ENCODE measurements around the gene KISS1. TPM values are rescaled to one million over a fixed set of nuclear protein-coding genes. Genes with fewer than 3 reads are reported as not detected.

Gene KISS1
- total RNA-seq, 1 experiment from 2014 or later: 0.35 TPM

DNA sequence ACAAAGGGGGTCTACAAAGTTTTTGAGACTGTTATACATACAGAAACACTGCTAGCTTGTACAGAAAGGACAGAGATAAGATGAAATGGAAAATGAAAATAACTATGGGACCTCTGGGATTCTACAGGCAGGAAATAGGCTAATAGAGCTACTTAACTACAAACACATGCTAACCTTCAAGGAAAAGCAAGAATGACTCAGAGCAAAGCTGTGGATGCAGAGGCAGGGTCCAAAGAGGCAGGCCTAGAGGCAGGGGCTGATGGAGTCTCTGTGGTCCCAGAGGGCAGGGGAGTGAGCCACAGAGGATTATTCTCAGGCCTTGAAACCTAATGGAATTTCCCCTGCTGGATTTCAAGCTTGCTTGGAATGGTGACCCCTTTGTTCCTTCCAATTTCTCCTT, 36.2 kb upstream of the KISS1 start (continued):
- TF ChIP-seq ZNF219 (CRISPR knock-in tag; IDR thresholded peaks at IDR 0.05; ENCODE audit: borderline replicate concordance): no peak
- TF ChIP-seq TEAD4 (CRISPR knock-in tag; IDR thresholded peaks at IDR 0.05): no peak
- TF ChIP-seq, protein P1, sequence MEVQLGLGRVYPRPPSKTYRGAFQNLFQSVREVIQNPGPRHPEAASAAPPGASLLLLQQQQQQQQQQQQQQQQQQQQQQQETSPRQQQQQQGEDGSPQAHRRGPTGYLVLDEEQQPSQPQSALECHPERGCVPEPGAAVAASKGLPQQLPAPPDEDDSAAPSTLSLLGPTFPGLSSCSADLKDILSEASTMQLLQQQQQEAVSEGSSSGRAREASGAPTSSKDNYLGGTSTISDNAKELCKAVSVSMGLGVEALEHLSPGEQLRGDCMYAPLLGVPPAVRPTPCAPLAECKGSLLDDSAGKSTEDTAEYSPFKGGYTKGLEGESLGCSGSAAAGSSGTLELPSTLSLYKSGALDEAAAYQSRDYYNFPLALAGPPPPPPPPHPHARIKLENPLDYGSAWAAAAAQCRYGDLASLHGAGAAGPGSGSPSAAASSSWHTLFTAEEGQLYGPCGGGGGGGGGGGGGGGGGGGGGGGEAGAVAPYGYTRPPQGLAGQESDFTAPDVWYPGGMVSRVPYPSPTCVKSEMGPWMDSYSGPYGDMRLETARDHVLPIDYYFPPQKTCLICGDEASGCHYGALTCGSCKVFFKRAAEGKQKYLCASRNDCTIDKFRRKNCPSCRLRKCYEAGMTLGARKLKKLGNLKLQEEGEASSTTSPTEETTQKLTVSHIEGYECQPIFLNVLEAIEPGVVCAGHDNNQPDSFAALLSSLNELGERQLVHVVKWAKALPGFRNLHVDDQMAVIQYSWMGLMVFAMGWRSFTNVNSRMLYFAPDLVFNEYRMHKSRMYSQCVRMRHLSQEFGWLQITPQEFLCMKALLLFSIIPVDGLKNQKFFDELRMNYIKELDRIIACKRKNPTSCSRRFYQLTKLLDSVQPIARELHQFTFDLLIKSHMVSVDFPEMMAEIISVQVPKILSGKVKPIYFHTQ (CRISPR knock-in tag; IDR thresholded peaks at IDR 0.05): no peak
- TF ChIP-seq, protein P2, sequence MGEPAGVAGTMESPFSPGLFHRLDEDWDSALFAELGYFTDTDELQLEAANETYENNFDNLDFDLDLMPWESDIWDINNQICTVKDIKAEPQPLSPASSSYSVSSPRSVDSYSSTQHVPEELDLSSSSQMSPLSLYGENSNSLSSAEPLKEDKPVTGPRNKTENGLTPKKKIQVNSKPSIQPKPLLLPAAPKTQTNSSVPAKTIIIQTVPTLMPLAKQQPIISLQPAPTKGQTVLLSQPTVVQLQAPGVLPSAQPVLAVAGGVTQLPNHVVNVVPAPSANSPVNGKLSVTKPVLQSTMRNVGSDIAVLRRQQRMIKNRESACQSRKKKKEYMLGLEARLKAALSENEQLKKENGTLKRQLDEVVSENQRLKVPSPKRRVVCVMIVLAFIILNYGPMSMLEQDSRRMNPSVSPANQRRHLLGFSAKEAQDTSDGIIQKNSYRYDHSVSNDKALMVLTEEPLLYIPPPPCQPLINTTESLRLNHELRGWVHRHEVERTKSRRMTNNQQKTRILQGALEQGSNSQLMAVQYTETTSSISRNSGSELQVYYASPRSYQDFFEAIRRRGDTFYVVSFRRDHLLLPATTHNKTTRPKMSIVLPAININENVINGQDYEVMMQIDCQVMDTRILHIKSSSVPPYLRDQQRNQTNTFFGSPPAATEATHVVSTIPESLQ (CRISPR knock-in tag; IDR thresholded peaks at IDR 0.05): no peak
- no peak for TF ChIP-seq TEAD1 (CRISPR knock-in tag; IDR thresholded peaks at IDR 0.05)
- no peak for TF ChIP-seq FOXP1 (CRISPR knock-in tag; IDR thresholded peaks at IDR 0.05; ENCODE audit: borderline replicate concordance)
- no peak for TF ChIP-seq KAT7 (CRISPR knock-in tag; IDR thresholded peaks at IDR 0.05; ENCODE audit: borderline replicate concordance)
- TF ChIP-seq SP1 (CRISPR knock-in tag; conservative IDR thresholded peaks at IDR 0.05): no peak
- TF ChIP-seq CREB1 (CRISPR knock-in tag; IDR thresholded peaks at IDR 0.05): no peak
- TF ChIP-seq, protein P3, sequence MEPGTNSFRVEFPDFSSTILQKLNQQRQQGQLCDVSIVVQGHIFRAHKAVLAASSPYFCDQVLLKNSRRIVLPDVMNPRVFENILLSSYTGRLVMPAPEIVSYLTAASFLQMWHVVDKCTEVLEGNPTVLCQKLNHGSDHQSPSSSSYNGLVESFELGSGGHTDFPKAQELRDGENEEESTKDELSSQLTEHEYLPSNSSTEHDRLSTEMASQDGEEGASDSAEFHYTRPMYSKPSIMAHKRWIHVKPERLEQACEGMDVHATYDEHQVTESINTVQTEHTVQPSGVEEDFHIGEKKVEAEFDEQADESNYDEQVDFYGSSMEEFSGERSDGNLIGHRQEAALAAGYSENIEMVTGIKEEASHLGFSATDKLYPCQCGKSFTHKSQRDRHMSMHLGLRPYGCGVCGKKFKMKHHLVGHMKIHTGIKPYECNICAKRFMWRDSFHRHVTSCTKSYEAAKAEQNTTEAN (CRISPR knock-in tag; IDR thresholded peaks at IDR 0.05): no peak

DNA sequence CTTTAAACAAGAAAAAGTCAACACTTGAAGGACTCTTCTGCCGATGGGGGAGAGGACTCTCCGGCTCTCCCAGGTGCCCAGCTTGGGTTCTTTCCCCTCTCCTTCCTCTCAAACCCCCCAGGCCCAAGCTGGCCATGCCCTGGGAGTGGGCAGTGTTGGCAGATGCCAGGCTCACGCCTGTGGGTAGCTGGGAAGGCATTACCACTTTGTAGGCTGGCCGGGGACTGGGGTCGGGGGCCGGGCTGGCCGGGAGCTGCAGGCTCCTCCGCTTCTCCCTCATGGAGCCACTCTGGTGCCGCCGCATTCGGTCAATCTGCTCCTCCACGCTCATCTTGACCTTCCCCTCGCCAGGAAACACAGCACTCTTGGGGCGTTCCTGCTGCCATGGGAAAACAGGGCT, 33.9 kb upstream of the KISS1 start:
- Mint-ChIP-seq H3K4me1 (peaks cover 7% of the 10 kb centered on the region), H3K36me3 (peaks cover 13% of the 10 kb centered on the region), H3K4me3 (no peak overlapping the region), H3K27ac (no peak overlapping the region), H3K9me3 (peaks cover 5% of the 10 kb centered on the region), H3K27me3 (ENCODE audit: low read depth) (no peaks in the 10 kb centered on the region)
- TF ChIP-seq NFYB (CRISPR knock-in tag; conservative IDR thresholded peaks at IDR 0.05; ENCODE audit: low read depth) (no peak), ZNF121 (CRISPR knock-in tag; IDR thresholded peaks at IDR 0.05) (no peak), MXD4 (CRISPR knock-in tag; IDR thresholded peaks at IDR 0.05; ENCODE audit: borderline replicate concordance) (no peak), CREM (CRISPR knock-in tag; IDR thresholded peaks at IDR 0.05) (no peak), SOX15 (CRISPR knock-in tag; IDR thresholded peaks at IDR 0.05) (no peak), EMX1 (CRISPR knock-in tag; IDR thresholded peaks at IDR 0.05) (no peak)
- TF ChIP-seq, protein P4, sequence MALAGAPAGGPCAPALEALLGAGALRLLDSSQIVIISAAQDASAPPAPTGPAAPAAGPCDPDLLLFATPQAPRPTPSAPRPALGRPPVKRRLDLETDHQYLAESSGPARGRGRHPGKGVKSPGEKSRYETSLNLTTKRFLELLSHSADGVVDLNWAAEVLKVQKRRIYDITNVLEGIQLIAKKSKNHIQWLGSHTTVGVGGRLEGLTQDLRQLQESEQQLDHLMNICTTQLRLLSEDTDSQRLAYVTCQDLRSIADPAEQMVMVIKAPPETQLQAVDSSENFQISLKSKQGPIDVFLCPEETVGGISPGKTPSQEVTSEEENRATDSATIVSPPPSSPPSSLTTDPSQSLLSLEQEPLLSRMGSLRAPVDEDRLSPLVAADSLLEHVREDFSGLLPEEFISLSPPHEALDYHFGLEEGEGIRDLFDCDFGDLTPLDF (CRISPR knock-in tag; IDR thresholded peaks at IDR 0.05): no peak
- no peak for DNase-seq (ENCODE audit: low spot score)
- ChIA-PET POLR2A (no interaction called here), CTCF (interaction anchor here (0.8 to 3.4 kb wide), 6 partner anchors 16 to 168 kb away, joined by 3 to 11 read pairs (median 6); no protein-coding TSS in a partner anchor)
- ATAC-seq: no peak

DNA sequence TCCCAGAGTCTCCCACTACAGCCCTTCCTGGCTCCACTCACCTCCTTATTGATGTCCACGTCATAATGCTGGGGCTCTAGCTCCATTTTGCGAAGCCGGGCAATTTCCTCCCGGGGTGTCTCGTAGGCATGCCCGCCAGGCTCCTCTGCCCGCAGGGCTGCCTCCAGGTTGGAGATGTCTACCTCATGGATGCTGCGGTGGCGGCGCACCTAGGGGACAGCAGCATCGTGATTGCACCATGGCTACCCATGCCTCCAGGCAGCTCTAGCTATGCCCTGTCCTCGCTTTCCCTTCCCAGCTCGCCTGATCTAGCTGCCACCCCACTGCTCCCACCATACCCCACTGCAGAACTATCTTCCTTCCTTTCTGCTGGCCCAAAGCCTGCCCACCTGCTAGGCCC, 32.6 kb upstream of the KISS1 start:
- peaks cover 7% of the 10 kb centered on the region for H3K4me1 Mint-ChIP-seq
- H3K36me3 Mint-ChIP-seq: peaks cover 9% of the 10 kb centered on the region
- TF ChIP-seq ZNF219 (CRISPR knock-in tag; IDR thresholded peaks at IDR 0.05; ENCODE audit: borderline replicate concordance) (no peak), FOXK1 (CRISPR knock-in tag; IDR thresholded peaks at IDR 0.05) (no peak), CREB1 (CRISPR knock-in tag; IDR thresholded peaks at IDR 0.05) (no peak), HMGA2 (CRISPR knock-in tag; IDR thresholded peaks at IDR 0.05) (no peak)
- TF ChIP-seq, protein P5, sequence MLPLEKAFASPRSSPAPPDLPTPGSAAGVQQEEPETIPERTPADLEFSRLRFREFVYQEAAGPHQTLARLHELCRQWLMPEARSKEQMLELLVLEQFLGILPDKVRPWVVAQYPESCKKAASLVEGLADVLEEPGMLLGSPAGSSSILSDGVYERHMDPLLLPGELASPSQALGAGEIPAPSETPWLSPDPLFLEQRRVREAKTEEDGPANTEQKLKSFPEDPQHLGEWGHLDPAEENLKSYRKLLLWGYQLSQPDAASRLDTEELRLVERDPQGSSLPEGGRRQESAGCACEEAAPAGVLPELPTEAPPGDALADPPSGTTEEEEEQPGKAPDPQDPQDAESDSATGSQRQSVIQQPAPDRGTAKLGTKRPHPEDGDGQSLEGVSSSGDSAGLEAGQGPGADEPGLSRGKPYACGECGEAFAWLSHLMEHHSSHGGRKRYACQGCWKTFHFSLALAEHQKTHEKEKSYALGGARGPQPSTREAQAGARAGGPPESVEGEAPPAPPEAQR (CRISPR knock-in tag; IDR thresholded peaks at IDR 0.05): no peak
- TF ChIP-seq, protein P6, sequence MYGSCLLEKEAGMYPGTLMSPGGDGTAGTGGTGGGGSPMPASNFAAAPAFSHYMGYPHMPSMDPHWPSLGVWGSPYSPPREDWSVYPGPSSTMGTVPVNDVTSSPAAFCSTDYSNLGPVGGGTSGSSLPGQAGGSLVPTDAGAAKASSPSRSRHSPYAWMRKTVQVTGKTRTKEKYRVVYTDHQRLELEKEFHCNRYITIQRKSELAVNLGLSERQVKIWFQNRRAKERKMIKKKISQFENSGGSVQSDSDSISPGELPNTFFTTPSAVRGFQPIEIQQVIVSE (CRISPR knock-in tag; IDR thresholded peaks at IDR 0.05; ENCODE audit: borderline replicate concordance): no peak
- TF ChIP-seq, protein P7, sequence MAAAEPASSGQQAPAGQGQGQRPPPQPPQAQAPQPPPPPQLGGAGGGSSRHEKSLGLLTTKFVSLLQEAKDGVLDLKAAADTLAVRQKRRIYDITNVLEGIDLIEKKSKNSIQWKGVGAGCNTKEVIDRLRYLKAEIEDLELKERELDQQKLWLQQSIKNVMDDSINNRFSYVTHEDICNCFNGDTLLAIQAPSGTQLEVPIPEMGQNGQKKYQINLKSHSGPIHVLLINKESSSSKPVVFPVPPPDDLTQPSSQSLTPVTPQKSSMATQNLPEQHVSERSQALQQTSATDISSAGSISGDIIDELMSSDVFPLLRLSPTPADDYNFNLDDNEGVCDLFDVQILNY (CRISPR knock-in tag; IDR thresholded peaks at IDR 0.05): no peak
- TF ChIP-seq, protein P8, sequence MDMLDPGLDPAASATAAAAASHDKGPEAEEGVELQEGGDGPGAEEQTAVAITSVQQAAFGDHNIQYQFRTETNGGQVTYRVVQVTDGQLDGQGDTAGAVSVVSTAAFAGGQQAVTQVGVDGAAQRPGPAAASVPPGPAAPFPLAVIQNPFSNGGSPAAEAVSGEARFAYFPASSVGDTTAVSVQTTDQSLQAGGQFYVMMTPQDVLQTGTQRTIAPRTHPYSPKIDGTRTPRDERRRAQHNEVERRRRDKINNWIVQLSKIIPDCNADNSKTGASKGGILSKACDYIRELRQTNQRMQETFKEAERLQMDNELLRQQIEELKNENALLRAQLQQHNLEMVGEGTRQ (CRISPR knock-in tag; IDR thresholded peaks at IDR 0.05): no peak
- POLR2A ChIA-PET: no interaction called here
- DNase-seq (ENCODE audit: low spot score): no peak
- no peaks in the 10 kb centered on the region for H3K27me3 Mint-ChIP-seq (ENCODE audit: low read depth)
- peaks cover 4% of the 10 kb centered on the region for H3K9me3 Mint-ChIP-seq
- no peak for ATAC-seq
- CTCF ChIA-PET: interaction anchor here (1.3 to 3.4 kb wide), 5 partner anchors 14 to 149 kb away, joined by 4 to 11 read pairs (median 7); partner anchors contain the start of gene GOLT1A
- H3K27ac Mint-ChIP-seq: no peak overlapping the region
- no peak overlapping the region for H3K4me3 Mint-ChIP-seq
